ENCODE data around the gene PALS2.

The PALS2 gene

GRCh38 chr7:24591152-24591551, 17.9 kb downstream of the PALS2 start:
- DNase-seq, result no peak

- no peak for DNase-seq
Observed at GRCh38 chr7:24595671-24596418, 22.6 kb downstream of the PALS2 start.

GRCh38 chr7:24597014-24597413, 23.8 kb downstream of the PALS2 start:
- no peak for DNase-seq

GRCh38 chr7:24601600-24601999, 28.3 kb downstream of the PALS2 start:
- no peak for DNase-seq

- no peak for DNase-seq
Observed at GRCh38 chr7:24602860-24603456, 29.7 kb downstream of the PALS2 start.

GRCh38 chr7:24604630-24605029, 31.4 kb downstream of the PALS2 start:
- no peak for DNase-seq

GRCh38 chr7:24608504-24608903, 35.3 kb downstream of the PALS2 start:
- DNase-seq, result no peak

GRCh38 chr7:24609059-24609458, 35.8 kb downstream of the PALS2 start:
- DNase-seq, result no peak

- no peak for DNase-seq
Observed at GRCh38 chr7:24609570-24609969, 36.3 kb downstream of the PALS2 start.

GRCh38 chr7:24611130-24611529, 37.9 kb downstream of the PALS2 start:
- DNase-seq, result no peak

GRCh38 chr7:24617957-24618616, 44.8 kb downstream of the PALS2 start:
- no peak for DNase-seq

GRCh38 chr7:24619978-24620377, 46.7 kb downstream of the PALS2 start:
- no peak for DNase-seq

GRCh38 chr7:24622646-24623182, 49.5 kb downstream of the PALS2 start:
- no peak for DNase-seq
